AG09319 (cell line): ENCODE results near the gene NFIB.

ENCODE experiments used
- DNase-seq: peaks from one replicate; pipeline ENCODE4 v3.0.0-alpha.2; 2010; ENCODE audit warnings: low read depth; ENCODE audit errors: extremely low read depth
- TF ChIP-seq, protein P1 (sequence below): IDR thresholded peaks from 2 replicates; pipeline ENCODE4 v1.5.1; 2011; ENCODE audit warnings: low read depth, mild to moderate bottlenecking, inconsistent platforms, low read length, moderate library complexity

NFIB gene

DNA sequence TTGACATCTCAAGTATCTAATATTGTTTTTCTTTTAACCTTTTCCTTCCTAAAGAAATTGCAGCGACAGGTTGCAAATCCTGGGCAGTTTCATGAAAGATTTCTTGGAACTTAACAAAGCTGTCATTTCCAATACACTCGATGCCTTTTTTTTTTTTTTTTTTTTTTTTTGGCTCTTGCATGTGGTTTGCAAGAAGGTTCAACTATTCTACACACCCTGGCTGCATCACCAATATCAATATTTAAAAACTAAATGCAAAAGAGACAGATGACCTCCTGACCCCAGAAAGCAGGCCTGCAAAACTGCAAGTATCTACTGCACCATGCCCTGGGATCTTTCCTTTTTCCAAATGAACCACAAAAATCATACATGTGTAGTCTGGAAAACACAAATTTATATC lies 4.4 kb upstream of the NFIB start:
- DNase-seq: no peak
- TF ChIP-seq, protein P1, sequence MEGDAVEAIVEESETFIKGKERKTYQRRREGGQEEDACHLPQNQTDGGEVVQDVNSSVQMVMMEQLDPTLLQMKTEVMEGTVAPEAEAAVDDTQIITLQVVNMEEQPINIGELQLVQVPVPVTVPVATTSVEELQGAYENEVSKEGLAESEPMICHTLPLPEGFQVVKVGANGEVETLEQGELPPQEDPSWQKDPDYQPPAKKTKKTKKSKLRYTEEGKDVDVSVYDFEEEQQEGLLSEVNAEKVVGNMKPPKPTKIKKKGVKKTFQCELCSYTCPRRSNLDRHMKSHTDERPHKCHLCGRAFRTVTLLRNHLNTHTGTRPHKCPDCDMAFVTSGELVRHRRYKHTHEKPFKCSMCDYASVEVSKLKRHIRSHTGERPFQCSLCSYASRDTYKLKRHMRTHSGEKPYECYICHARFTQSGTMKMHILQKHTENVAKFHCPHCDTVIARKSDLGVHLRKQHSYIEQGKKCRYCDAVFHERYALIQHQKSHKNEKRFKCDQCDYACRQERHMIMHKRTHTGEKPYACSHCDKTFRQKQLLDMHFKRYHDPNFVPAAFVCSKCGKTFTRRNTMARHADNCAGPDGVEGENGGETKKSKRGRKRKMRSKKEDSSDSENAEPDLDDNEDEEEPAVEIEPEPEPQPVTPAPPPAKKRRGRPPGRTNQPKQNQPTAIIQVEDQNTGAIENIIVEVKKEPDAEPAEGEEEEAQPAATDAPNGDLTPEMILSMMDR: no peak

DNA sequence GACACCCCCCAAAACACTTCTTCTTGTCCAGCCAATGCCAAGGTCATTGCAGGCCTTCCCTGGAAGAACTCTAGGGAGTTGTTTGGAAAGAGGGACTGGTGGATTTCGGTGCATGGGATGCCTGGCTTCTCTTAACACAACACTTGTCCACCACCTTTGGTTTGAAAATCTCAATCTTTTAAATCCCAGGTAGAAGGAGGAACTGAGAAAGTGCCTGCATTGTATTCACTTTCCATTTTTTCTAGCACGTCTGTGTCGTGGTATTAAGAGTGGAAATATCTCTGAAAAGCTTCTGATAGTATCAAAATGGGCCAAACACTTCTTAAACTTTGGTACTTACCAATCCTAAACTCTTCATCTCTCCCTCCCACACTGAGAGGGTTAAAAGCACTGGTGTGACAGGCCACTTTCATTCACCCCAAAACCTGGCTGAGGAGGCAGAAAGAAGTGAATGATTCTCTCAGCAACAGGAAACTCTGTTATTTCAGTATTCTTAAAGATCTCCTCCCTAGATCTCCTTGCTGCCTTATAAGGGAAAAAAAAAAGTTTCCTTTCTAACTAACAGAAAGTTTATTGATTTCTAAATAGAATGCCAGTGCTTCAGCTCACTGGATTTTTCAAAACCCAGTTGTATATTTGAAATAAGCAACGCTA lies 3.9 kb upstream of the NFIB start:
- TF ChIP-seq, protein P1: no peak
- DNase-seq: no peak

DNA sequence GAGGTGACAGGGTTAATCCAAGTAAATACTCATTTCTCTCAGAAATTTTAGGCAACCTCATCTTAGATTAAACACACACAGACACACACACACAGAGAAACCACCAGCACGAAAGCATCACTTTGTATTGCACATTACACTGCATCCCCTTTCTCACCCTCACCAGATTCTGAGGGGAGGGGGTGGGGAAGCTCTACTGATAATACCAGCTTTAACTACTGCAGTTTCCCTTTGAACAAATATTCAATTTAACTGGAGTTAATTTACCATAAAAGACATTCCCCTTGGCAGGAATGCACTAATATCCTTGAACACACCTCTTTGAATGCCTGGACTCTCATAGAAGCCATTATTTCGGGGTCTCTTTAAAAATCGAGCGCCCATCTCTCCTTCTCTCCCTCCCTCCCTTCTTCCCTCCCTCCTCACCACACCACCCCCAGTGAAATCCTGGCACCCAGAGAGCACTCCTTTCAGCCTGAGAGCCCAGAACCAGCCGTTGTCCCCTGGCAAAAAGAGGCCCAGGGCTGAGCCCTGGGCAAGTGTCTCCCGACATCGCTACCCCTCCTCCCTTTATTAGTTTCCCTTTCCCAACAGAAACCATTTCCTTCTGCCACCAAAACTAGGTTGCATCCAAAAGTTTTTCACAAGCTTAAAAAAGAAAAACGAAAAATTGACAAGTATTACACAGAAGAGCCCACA lies 2.8 kb upstream of the NFIB start:
- TF ChIP-seq, protein P1: no peak
- no peak for DNase-seq

- DNase-seq: no peak
- TF ChIP-seq, protein P1: no peak
Measured at GRCh38 chr9:14315875-14316601, 2.1 kb upstream of the NFIB start.

DNA sequence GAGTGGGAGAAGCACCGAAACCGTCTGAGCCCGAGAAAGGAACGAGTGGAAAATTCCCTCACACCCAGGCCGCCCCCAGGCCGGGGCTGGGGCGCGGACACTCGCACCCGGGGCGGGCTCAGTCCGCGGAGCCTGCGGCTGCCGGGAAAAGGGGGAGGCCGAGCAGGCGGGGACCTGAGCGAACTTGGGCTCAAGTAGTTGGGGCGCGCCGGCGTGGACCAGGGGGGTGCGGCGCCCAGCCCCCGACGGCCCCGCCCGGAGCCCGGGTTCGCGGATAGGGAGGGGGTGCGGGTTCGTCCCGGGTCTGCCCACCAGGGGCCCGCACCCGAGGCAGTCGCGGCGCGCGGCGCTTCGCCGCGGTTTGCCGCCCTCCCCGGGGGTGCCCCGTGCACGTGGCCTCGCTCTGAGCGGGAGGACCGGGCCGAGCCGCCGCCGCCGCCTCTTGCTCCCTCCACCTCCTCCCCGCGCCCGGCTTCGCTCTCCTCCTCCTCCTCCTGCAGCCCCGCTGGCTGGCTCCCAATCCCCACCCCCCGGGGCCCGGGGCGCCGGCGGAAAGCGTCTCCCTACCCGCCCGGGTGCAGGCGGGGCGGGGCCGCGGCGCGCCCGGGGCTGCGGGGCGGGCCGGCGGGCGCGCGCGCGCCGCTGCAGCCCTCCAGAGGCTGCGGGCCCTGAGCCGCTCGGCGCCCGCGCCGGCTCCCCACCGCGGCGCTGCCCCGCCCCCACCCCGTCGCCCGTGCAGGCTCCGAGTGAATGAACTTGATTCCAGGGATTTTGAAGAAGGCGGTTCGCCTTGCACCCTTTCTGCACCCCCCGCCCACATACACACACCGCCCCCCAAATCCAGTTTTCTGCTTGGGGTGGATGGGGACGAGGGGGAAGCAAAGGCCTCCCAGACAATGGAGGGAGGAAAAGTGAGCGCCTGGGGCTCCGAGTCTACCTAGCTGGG lies 1.3 kb upstream of the NFIB start:
- TF ChIP-seq, protein P1: no peak
- no peak for DNase-seq

DNA sequence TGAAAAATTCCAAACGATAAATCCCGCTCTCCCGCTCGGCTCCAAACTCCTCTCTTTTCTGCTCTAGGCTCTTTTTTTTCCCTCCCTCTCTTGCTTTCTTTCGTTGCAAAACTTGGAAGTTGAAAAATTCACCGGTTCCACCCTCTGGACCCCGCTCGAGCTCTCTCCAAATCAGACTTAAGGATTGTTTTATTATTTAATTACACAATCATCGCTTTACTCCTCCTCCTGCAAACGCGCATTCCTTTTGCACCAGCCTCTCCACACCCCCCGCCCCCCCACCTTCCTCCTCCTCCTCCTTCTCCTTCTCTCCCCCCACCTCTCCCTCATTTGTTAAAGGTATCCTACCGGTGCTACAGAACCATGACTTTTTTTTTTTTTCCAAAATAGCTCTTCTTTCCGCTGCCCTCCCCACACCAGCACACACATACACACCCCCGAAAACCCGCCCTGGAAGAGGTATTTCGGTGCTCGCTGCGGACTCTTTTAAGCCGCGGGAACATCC lies 535 bp upstream of the NFIB start:
- TF ChIP-seq, protein P1: no peak
- no peak for DNase-seq
